Measurements from ENCODE around the gene PDE10A.

Gene PDE10A

GRCh38 chr6:165662041-165662748 is 846 bp downstream of the PDE10A start:
- Histone ChIP-seq H3K9me3 (ENCODE audit: control insufficient read depth, low read depth, low read length) (no peaks in the 10 kb centered on the region), H3K9ac (ENCODE audit: low read length) (peak overlapping the region; percentile 65), H3K27me3 (ENCODE audit: control insufficient read depth, insufficient read depth, low read length) (peaks cover 93% of the 10 kb centered on the region), H3K36me3 (ENCODE audit: control insufficient read depth, low read depth, low read length) (no peaks in the 10 kb centered on the region), H3K4me1 (ENCODE audit: control insufficient read depth, low read depth, low read length) (peaks cover 29% of the 10 kb centered on the region), H3K27ac (ENCODE audit: low read length) (no peak overlapping the region), H3K4me3 (ENCODE audit: low read length) (peak overlapping the region; percentile 60)

- no peaks in the 10 kb centered on the region for H3K36me3 ChIP-seq (ENCODE audit: control insufficient read depth, low read depth, low read length)
- peaks cover 93% of the 10 kb centered on the region for H3K27me3 ChIP-seq (ENCODE audit: control insufficient read depth, insufficient read depth, low read length)
- H3K9ac ChIP-seq (ENCODE audit: low read length), result peak overlapping the region; percentile 65
- H3K27ac ChIP-seq (ENCODE audit: low read length), result no peak overlapping the region
- H3K4me3 ChIP-seq (ENCODE audit: low read length), result peak overlapping the region; percentile 60
- peaks cover 26% of the 10 kb centered on the region for H3K4me1 ChIP-seq (ENCODE audit: control insufficient read depth, low read depth, low read length)
- no peaks in the 10 kb centered on the region for H3K9me3 ChIP-seq (ENCODE audit: control insufficient read depth, low read depth, low read length)
Measured at GRCh38 chr6:165661664-165662025, 1.4 kb downstream of the PDE10A start.

- Histone ChIP-seq H3K9me3 (ENCODE audit: control insufficient read depth, low read depth, low read length) (no peaks in the 10 kb centered on the region), H3K27me3 (ENCODE audit: control insufficient read depth, insufficient read depth, low read length) (peaks cover 93% of the 10 kb centered on the region), H3K9ac (ENCODE audit: low read length) (peak overlapping the region; percentile 65), H3K36me3 (ENCODE audit: control insufficient read depth, low read depth, low read length) (no peaks in the 10 kb centered on the region), H3K27ac (ENCODE audit: low read length) (no peak overlapping the region), H3K4me1 (ENCODE audit: control insufficient read depth, low read depth, low read length) (peaks cover 21% of the 10 kb centered on the region), H3K4me3 (ENCODE audit: low read length) (peak overlapping the region; percentile 60)
Measured at GRCh38 chr6:165660857-165661663, 2.0 kb downstream of the PDE10A start.

GRCh38 chr6:165659945-165660856 is 2.8 kb downstream of the PDE10A start:
- H3K9ac ChIP-seq (ENCODE audit: low read length), result peak overlapping the region; percentile 65
- peaks cover 14% of the 10 kb centered on the region for H3K4me1 ChIP-seq (ENCODE audit: control insufficient read depth, low read depth, low read length)
- no peak overlapping the region for H3K27ac ChIP-seq (ENCODE audit: low read length)
- no peaks in the 10 kb centered on the region for H3K9me3 ChIP-seq (ENCODE audit: control insufficient read depth, low read depth, low read length)
- peaks cover 85% of the 10 kb centered on the region for H3K27me3 ChIP-seq (ENCODE audit: control insufficient read depth, insufficient read depth, low read length)
- H3K36me3 ChIP-seq (ENCODE audit: control insufficient read depth, low read depth, low read length), result no peaks in the 10 kb centered on the region
- H3K4me3 ChIP-seq (ENCODE audit: low read length), result peak overlapping the region; percentile 60

- Histone ChIP-seq H3K4me3 (ENCODE audit: low read length) (no peak overlapping the region), H3K9me3 (ENCODE audit: control insufficient read depth, low read depth, low read length) (no peaks in the 10 kb centered on the region), H3K27me3 (ENCODE audit: control insufficient read depth, insufficient read depth, low read length) (peaks cover 69% of the 10 kb centered on the region), H3K27ac (ENCODE audit: low read length) (no peak overlapping the region), H3K9ac (ENCODE audit: low read length) (no peak overlapping the region), H3K36me3 (ENCODE audit: control insufficient read depth, low read depth, low read length) (no peaks in the 10 kb centered on the region), H3K4me1 (ENCODE audit: control insufficient read depth, low read depth, low read length) (peaks cover 2% of the 10 kb centered on the region)
Measured at GRCh38 chr6:165658395-165659058, 4.5 kb downstream of the PDE10A start.

DNA sequence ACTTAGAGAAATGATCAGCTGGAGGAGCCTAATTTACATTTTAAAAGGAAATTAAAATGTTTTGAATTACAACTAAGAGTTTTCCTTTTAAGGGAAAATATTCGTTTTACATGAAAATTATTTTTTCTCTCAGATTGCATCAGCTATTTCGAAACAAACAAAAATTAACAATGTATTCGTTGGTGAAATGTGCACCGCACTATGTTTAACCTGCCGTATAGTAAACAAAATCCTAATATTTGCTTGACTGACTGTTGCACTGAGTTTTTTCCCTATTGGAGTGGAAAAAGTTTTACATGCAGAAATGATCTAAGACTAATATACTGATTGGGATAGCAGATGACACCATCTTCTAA is 5.7 kb downstream of the PDE10A start:
- Histone ChIP-seq H3K27ac (ENCODE audit: low read length) (no peak overlapping the region), H3K4me3 (ENCODE audit: low read length) (no peak overlapping the region), H3K27me3 (ENCODE audit: control insufficient read depth, insufficient read depth, low read length) (peaks cover 59% of the 10 kb centered on the region), H3K9ac (ENCODE audit: low read length) (no peak overlapping the region), H3K36me3 (ENCODE audit: control insufficient read depth, low read depth, low read length) (no peaks in the 10 kb centered on the region), H3K9me3 (ENCODE audit: control insufficient read depth, low read depth, low read length) (no peaks in the 10 kb centered on the region), H3K4me1 (ENCODE audit: control insufficient read depth, low read depth, low read length) (no peaks in the 10 kb centered on the region)

DNA sequence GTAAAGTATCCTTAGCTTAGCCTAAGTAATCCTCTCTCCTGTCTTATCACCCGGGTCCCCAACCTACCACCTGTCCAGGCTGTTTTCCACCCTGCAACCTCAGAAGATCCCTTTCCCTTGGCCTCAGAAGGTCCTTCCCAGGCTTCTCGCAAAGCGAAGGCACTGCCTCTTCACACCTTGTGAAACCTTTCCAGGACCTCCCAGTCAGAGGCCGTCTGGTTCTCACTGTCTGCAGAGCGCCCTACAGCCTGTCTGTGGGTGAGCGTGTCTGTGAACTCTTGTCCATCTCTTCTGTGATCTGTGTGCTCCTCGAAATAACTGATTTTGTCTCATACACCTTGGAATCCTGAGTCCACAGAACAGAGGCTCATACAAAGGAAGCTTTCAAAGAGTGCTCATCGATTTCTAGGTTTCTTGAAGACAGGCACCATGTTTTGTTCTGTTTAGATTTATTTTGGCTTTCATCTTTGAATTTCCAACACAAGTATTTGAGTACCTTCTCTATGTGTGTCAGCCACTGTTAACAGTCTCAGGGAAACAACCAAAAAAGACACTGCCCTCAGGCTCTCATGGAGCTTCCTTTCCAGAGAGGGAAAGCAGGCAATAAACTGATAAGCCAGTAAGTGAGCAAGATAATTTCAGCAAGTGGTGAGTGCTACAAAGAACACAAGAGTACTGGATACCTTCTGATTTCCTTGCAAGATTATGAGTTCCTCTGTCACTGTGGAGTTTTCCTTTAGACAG is 6.3 kb downstream of the PDE10A start:
- H3K27me3 ChIP-seq (ENCODE audit: control insufficient read depth, insufficient read depth, low read length), result peaks cover 58% of the 10 kb centered on the region
- no peaks in the 10 kb centered on the region for H3K4me1 ChIP-seq (ENCODE audit: control insufficient read depth, low read depth, low read length)

DNA sequence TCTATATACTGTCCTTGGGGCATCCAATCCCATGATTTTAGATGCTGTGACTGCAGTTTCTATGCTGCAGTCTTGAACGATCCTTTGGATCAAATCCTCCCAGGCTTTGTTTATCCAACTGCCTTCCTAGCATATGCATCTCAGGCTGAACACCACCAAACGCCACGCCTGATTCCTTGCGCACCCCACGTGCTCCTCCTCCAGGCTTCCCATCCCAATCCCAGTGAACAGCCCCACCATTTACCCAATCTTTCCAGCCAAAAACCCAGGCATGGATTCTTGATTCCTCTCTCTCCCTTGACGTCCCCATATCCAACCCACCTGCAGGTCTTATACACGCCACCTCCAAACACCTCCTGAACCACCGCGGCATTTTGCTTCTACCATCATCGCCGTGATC is 7.8 kb downstream of the PDE10A start:
- peaks cover 42% of the 10 kb centered on the region for H3K27me3 ChIP-seq (ENCODE audit: control insufficient read depth, insufficient read depth, low read length)
- H3K4me1 ChIP-seq (ENCODE audit: control insufficient read depth, low read depth, low read length), result no peaks in the 10 kb centered on the region

More for the DNA sequence above, 6.3 kb downstream of the PDE10A start:
- Histone ChIP-seq H3K4me3 (ENCODE audit: low read length) (no peak overlapping the region), H3K9ac (ENCODE audit: low read length) (no peak overlapping the region), H3K9me3 (ENCODE audit: control insufficient read depth, low read depth, low read length) (no peaks in the 10 kb centered on the region), H3K27ac (ENCODE audit: low read length) (no peak overlapping the region), H3K36me3 (ENCODE audit: control insufficient read depth, low read depth, low read length) (no peaks in the 10 kb centered on the region)

DNA sequence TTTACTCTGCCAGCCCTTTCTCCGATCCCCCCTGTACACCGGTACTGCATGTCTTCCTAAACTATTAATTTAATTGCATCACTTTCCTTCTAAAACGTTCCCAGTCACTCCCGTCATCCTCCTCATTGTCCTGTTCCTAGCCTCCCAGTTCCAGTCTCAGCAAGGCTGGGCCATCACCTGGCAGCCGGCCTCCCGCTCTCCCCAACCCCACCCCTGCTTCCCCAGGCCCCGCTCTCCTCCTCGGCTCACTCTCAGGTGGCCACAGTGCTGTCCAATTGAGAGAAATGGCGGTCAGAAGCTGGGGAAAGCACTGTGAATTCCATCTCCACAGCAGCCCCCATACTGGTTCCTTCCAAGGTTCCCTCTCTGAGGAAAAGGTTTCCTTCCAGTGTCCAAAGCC is 8.9 kb downstream of the PDE10A start:
- Histone ChIP-seq H3K9me3 (ENCODE audit: control insufficient read depth, low read depth, low read length) (no peaks in the 10 kb centered on the region), H3K4me1 (ENCODE audit: control insufficient read depth, low read depth, low read length) (no peaks in the 10 kb centered on the region), H3K36me3 (ENCODE audit: control insufficient read depth, low read depth, low read length) (no peaks in the 10 kb centered on the region), H3K27me3 (ENCODE audit: control insufficient read depth, insufficient read depth, low read length) (peaks cover 32% of the 10 kb centered on the region), H3K4me3 (ENCODE audit: low read length) (no peak overlapping the region), H3K9ac (ENCODE audit: low read length) (no peak overlapping the region), H3K27ac (ENCODE audit: low read length) (no peak overlapping the region)

More for the DNA sequence above, 7.8 kb downstream of the PDE10A start:
- Histone ChIP-seq H3K27ac (ENCODE audit: low read length) (no peak overlapping the region), H3K9ac (ENCODE audit: low read length) (no peak overlapping the region), H3K36me3 (ENCODE audit: control insufficient read depth, low read depth, low read length) (no peaks in the 10 kb centered on the region), H3K9me3 (ENCODE audit: control insufficient read depth, low read depth, low read length) (no peaks in the 10 kb centered on the region), H3K4me3 (ENCODE audit: low read length) (no peak overlapping the region)

DNA sequence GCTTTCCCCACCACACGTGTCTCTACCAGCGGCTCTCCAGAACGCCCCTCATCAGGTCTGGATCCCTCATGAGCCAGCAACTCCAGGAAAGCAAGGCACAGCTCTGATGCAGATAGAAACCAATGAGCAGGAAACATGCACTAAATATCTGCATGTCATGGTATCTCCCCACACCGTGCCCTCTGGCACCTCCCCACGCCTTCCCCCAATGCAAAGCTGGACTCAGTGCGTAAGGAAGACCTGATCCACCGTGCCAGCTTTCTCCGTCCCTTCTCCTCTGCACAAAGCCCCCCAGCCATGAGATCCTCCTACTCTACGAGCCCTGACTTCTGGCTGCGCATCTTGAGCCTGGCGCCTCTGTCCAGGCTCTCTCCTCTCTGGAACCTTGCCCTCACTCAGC is 9.4 kb downstream of the PDE10A start:
- H3K9ac ChIP-seq (ENCODE audit: low read length), result no peak overlapping the region
- H3K27ac ChIP-seq (ENCODE audit: low read length), result no peak overlapping the region
- H3K4me1 ChIP-seq (ENCODE audit: control insufficient read depth, low read depth, low read length), result no peaks in the 10 kb centered on the region
- peaks cover 26% of the 10 kb centered on the region for H3K27me3 ChIP-seq (ENCODE audit: control insufficient read depth, insufficient read depth, low read length)
- no peaks in the 10 kb centered on the region for H3K36me3 ChIP-seq (ENCODE audit: control insufficient read depth, low read depth, low read length)
- H3K4me3 ChIP-seq (ENCODE audit: low read length), result no peak overlapping the region
- H3K9me3 ChIP-seq (ENCODE audit: control insufficient read depth, low read depth, low read length), result no peaks in the 10 kb centered on the region
